K562 (cell line): ENCODE data around the gene ZDHHC24. TPM values are rescaled to one million over a fixed set of nuclear protein-coding genes. Genes with fewer than 3 reads are reported as not detected.

Source experiments
- BHLHE40 ChIP-seq: IDR thresholded peaks from 2 replicates; pipeline ENCODE4 v1.6.1; 2011; ENCODE audit warnings: low read length, improper control_type of control experiment
- HLTF ChIP-seq: fragments of 450-650 bp; IDR thresholded peaks from 2 replicates; pipeline ENCODE4 v1.6.1; 2016
- HNRNPH1 ChIP-seq: fragments of 200-400 bp; formaldehyde crosslinking; optimal IDR thresholded peaks from 2 replicates; pipeline ENCODE3; 2017; ENCODE audit warnings: low read depth, mild to moderate bottlenecking, low read length, moderate library complexity
- ILK ChIP-seq: fragments of 450-650 bp; IDR thresholded peaks from 2 replicates; pipeline ENCODE4 v1.6.1; 2016; ENCODE audit warnings: missing genetic modification characterization, low read depth, mild to moderate bottlenecking, missing compliant biosample characterization, moderate library complexity, borderline replicate concordance
- IRF9 ChIP-seq: fragments of 450-650 bp; IDR thresholded peaks from 2 replicates; pipeline ENCODE4 v1.6.1; 2016; ENCODE audit warnings: missing biosample characterization, missing genetic modification characterization
- RBM25 ChIP-seq: fragments of 200-400 bp; formaldehyde crosslinking; IDR thresholded peaks from 2 replicates; pipeline ENCODE4 v1.6.1; 2018; ENCODE audit warnings: low read length, low read depth, moderate library complexity; ENCODE audit not compliant: severe bottlenecking
- SMAD2 ChIP-seq: fragments of 150-350 bp; IDR thresholded peaks from 2 replicates; pipeline ENCODE4 v1.6.1; 2014; ENCODE audit warnings: low read depth, mild to moderate bottlenecking, low read length
- ZNF174 ChIP-seq: fragments of 250-450 bp; sonication (Bioruptor Pico); IDR thresholded peaks from 2 replicates; pipeline ENCODE4 v1.4.0; 2020; ENCODE audit warnings: mild to moderate bottlenecking
- ZNF518B ChIP-seq: fragments of 250-450 bp; sonication (Bioruptor Pico); IDR thresholded peaks from 2 replicates; pipeline ENCODE4 v1.5.0; 2021; ENCODE audit warnings: mild to moderate bottlenecking, moderate library complexity
- ZNF764 ChIP-seq: fragments of 250-450 bp; sonication (Bioruptor Pico); IDR thresholded peaks from 2 replicates; pipeline ENCODE4 v1.4.0; 2020; ENCODE audit warnings: low read depth, mild to moderate bottlenecking, moderate library complexity
- polyA plus RNA-seq, 8 experiments: library from polyadenylated mRNA; depleted of rRNA in 4 of 8; stranded (reverse) in 5 of 8; unstranded in 3 of 8; fragments of >200 nt; fragmentation: Nextera tagmentation in 2 of 8; fragmentation: Illumina TruSeq in 1 of 8; extraction: Ambion mirVana in 2 of 8; extraction: Trizol in 1 of 8; gene quantifications; 2 replicates each; pipeline versions ENCODE4 v1.2.1 to v1.2.3, GENCODE V29; 2011 to 2014; ENCODE audit warnings: inconsistent platforms in 1 of 8, missing spikeins in 1 of 8
- total RNA-seq, 7 experiments: library from RNA; depleted of rRNA in 6 of 7; stranded (reverse); fragments of >200 nt in 6 of 7; fragmentation: Illumina TruSeq in 2 of 7; extraction: Trizol in 2 of 7; gene quantifications; 2 replicates each; pipeline versions ENCODE4 v1.2.1 to v1.2.3, GENCODE V29; 2011 to 2021; ENCODE audit warnings: low replicate concordance in 1 of 7
- TF ChIP-seq, protein P1 (sequence below): fragments of 450-650 bp; IDR thresholded peaks from 2 replicates; pipeline ENCODE4 v1.6.1; 2016; ENCODE audit warnings: antibody characterized with exemption

ZDHHC24 gene
- total and polyA plus RNA-seq, 9 of the 15 experiments (the other 6 are each of a cell fraction or from before 2014, with no cell fraction given): 0.45 to 11.2 (median 2.7) TPM

DNA sequence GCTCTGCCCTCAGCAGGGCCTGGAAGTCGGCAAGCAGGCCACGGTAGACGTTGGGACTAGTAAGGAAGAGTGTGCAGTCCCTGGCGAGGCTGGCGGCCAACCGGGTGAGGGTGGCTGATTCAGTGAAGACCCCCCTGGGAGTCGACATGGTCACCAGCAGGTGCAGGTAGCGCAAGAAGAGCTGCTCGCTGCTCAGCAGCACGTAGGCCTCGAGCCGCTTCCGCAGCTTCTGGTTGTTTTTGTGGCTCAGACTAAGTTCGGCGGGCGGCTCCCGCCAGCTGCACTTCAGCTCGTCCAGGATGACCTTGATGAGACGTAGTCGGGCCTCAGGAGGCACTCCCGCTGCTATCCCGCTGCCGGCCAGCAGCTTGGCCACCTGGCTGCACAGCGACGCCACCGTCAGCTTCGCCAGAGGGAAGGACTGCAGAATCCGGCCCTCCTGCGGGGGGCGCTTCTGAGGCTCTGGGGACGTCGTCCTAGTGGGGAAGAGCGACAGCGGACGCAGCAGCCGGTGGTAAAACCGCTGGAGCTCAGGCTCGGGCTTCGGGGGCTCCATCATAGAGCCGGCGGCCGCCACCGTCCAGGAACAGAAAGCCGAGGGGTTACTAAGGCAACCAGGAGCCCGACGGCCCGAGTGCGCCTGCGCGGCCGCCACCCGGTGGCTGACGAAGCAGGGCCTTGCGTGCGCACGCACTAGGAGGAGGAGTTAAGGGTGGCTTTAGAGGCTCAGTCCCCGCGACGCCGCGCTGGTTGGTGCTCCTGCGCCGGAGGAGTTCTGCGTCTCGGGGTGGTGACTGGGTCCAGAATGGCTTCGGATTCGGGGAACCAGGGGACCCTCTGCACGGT, 46.8 kb upstream of the ZDHHC24 start, which contains the start of the genes CCDC87 and CCS (continued):
- TF ChIP-seq, protein P1, sequence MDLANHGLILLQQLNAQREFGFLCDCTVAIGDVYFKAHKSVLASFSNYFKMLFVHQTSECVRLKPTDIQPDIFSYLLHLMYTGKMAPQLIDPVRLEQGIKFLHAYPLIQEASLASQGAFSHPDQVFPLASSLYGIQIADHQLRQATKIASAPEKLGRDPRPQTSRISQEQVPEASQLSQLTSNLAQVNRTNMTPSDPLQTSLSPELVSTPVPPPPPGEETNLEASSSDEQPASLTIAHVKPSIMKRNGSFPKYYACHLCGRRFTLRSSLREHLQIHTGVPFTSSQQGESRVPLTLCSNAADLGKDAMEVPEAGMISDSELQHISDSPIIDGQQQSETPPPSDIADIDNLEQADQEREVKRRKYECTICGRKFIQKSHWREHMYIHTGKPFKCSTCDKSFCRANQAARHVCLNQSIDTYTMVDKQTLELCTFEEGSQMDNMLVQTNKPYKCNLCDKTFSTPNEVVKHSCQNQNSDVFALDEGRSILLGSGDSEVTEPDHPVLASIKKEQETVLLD: peak; percentile 95
- TF ChIP-seq BHLHE40: no peak
- TF ChIP-seq HLTF: no peak; the same call in 1 of the 2 replicates
- TF ChIP-seq HNRNPH1: no peak
- no peak for TF ChIP-seq ZNF174 (CRISPR knock-in tag)
- TF ChIP-seq ILK: no peak
- TF ChIP-seq ZNF764 (CRISPR knock-in tag): no peak
- no peak for TF ChIP-seq RBM25
- TF ChIP-seq IRF9: no peak
- TF ChIP-seq ZNF518B: no peak
- no peak for TF ChIP-seq SMAD2
